Renal cortex interstitium (tissue), 11 donors: Measurements from ENCODE around the gene RELCH. TPM values are rescaled to one million over a fixed set of nuclear protein-coding genes. Genes with fewer than 3 reads are reported as not detected.

Source experiments
- DNase-seq, 11 donors: peaks; one replicate each; pipeline ENCODE4 v3.0.0-alpha.2; 2013; ENCODE audit warnings: low read depth in 9 of 11, low spot score in 4 of 11; ENCODE audit errors: extremely low read depth in 1 of 11
- polyA plus RNA-seq, 3 donors: library from polyadenylated mRNA; unstranded; fragments of 120-200 nt; gene quantifications; one replicate each; pipeline ENCODE4 v1.2.1, GENCODE V29; 2013; ENCODE audit not compliant: insufficient read length in 3 of 3

RELCH gene
- polyA plus RNA-seq, 3 donors: 32.1 to 39.0 (median 37.4) TPM

GRCh38 chr18:62348474-62348873, 161.4 kb downstream of the RELCH start:
- DNase-seq: no peak

- no peak for DNase-seq
Observed at GRCh38 chr18:62353170-62353569, 166.1 kb downstream of the RELCH start.

GRCh38 chr18:62354151-62354550, 167.1 kb downstream of the RELCH start:
- no peak for DNase-seq

- DNase-seq: no peak
Observed at GRCh38 chr18:62357079-62357719, 170.1 kb downstream of the RELCH start.

Other genes with a start within 250 kb of the RELCH start
- gene PIGN, start 199 bp upstream of the RELCH start, polyA plus RNA-seq: 10 to 100 TPM; 26.5 to 32.9 (median 31.5) TPM
- gene TNFRSF11A, start 138.1 kb downstream of the RELCH start, polyA plus RNA-seq: 1 to 10 TPM; 2.0 to 2.3 (median 2.2) TPM